Activated CD4-positive, alpha-beta memory T cell treated with anti-CD3 and anti-CD28 coated beads for 36 hours (primary cell): ENCODE results near the gene BCL2A1. TPM values are rescaled to one million over a fixed set of nuclear protein-coding genes. Genes with fewer than 3 reads are reported as not detected.

Experiments
- CTCF ChIA-PET: fragments of 350-600 bp; sonication (Branson Sonifier 250); formaldehyde crosslinking; loops from one replicate; lab custom pipeline; 2021; ENCODE audit warnings: antibody characterized with exemption, inconsistent platforms; lab: Charles Lee
- POLR2A ChIA-PET: fragments of 350-600 bp; sonication (Branson Sonifier 250); formaldehyde crosslinking; loops from one replicate; lab custom pipeline; 2021; ENCODE audit warnings: antibody characterized with exemption; lab: Charles Lee
- DNase-seq: peaks from one replicate; pipeline ENCODE4 v3.0.0-alpha.2; 2020
- H3K27ac Mint-ChIP-seq: one replicate; pipeline ENCODE4 v1.8.0; 2021; ENCODE audit warnings: mixed read lengths
- H3K27me3 Mint-ChIP-seq: one replicate; pipeline ENCODE4 v1.8.0; 2021; ENCODE audit warnings: mixed read lengths
- H3K36me3 Mint-ChIP-seq: one replicate; pipeline ENCODE4 v1.8.0; 2021; ENCODE audit warnings: mixed read lengths
- H3K4me1 Mint-ChIP-seq: one replicate; pipeline ENCODE4 v1.8.0; 2021; ENCODE audit warnings: low read depth, mixed read lengths
- H3K4me3 Mint-ChIP-seq: one replicate; pipeline ENCODE4 v1.8.0; 2021; ENCODE audit warnings: mild to moderate bottlenecking, mixed read lengths
- H3K9me3 Mint-ChIP-seq: one replicate; pipeline ENCODE4 v1.8.0; 2021; ENCODE audit warnings: mixed read lengths
- intact Hi-C: fragments of 100-400 bp; cut with micrococcal nuclease; formaldehyde crosslinking; loops from one replicate; pipeline ENCODE4 v1.15.1; 2023
- total RNA-seq, 2 experiments: library from RNA; stranded (reverse); gene quantifications; one replicate each; pipeline ENCODE4 v1.2.3, GENCODE V29; 2021

BCL2A1 gene
- total RNA-seq, 2 experiments from 2014 or later = 110 to 111 TPM

DNA sequence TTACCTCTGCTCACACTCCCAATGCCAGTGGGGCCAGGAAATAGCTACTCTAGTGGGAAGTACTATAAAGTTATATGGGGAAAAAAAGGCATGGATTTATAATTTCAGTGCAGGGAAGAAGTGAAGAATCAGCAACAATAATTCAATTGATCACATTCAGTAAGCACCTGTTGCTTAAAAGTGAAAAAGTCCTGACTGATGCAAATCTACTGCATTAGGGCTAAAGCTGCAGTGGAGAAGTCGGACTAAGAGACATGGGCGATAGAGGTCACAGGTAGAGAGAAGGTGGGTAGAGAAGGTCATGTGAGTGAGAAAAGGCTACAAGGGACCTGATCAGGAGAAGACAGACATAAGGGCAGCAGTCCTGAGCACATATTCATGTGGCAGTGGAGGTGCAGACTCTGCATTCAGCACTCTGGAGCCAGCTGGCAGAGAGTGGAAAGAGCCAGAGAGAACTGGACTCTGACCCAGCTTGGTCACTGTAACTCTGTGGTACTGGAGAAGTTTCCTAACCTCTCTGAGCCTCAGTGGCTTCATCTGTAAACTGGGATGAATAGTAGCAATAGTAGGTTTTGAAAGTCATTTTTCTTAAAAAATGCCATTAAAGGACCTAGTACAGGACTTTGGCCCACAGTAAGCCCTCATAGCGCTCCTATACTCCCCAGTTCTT is 17.6 kb upstream of the BCL2A1 start:
- H3K9me3 Mint-ChIP-seq = no peaks in the 10 kb centered on the region
- no peaks in the 10 kb centered on the region for H3K36me3 Mint-ChIP-seq
- H3K4me3 Mint-ChIP-seq = no peak overlapping the region
- POLR2A ChIA-PET = no interaction called here
- CTCF ChIA-PET = interaction anchor here (1.0 to 2.4 kb wide), 2 partner anchors 135 to 608 kb away, joined by 6 to 10 read pairs; no protein-coding TSS in a partner anchor
- DNase-seq = no peak
- no peak overlapping the region for H3K27ac Mint-ChIP-seq
- peaks cover 3% of the 10 kb centered on the region for H3K4me1 Mint-ChIP-seq
- no peaks in the 10 kb centered on the region for H3K27me3 Mint-ChIP-seq
- intact Hi-C loops = no loop called here

DNA sequence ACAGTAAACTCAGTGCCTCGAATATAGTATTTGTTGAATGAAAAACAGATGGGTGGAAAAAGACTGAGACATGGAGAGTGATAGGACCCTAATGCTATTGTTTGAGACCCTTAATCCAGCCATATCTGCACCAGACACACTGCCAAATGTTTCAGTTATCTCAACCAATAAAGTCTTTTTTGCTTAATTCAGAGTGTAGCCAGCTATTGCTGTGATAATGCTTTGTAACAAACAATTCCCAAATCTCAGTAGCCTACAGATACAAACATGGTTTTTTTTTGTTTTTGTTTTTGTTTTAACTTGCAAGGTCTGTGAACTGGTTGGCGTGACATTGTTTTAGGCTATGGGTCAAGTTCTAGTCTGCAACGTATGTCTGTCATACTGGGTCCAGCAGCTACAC is 17.0 kb upstream of the BCL2A1 start:
- Mint-ChIP-seq H3K9me3 (no peaks in the 10 kb centered on the region), H3K27me3 (no peaks in the 10 kb centered on the region), H3K4me3 (no peak overlapping the region), H3K4me1 (no peaks in the 10 kb centered on the region), H3K27ac (no peak overlapping the region), H3K36me3 (no peaks in the 10 kb centered on the region)
- CTCF ChIA-PET = interaction anchor here (1.0 to 2.4 kb wide), 2 partner anchors 134 to 608 kb away, joined by 6 to 10 read pairs; no protein-coding TSS in a partner anchor
- intact Hi-C loops = no loop called here
- no peak for DNase-seq
- POLR2A ChIA-PET = no interaction called here

DNA sequence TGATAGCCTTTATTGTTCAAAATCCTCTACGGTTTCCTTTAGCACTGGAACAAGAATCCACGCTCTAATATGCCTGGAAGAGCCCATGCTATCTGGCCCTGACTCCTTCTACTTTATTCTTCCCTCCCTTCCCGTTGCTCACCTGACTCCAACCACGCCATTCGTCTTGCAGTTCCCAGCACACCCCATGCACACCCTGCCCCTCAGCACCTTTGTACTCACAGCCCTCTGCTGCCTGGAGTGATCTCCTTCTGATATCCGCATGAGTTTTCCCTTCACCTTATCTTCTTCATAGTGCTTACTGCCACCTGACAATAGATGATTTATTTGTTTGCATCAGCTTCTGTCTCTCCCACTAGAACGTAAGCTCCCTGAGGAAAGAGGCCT is 16.6 kb upstream of the BCL2A1 start:
- Mint-ChIP-seq H3K27ac (no peak overlapping the region), H3K9me3 (no peaks in the 10 kb centered on the region), H3K4me1 (no peaks in the 10 kb centered on the region), H3K27me3 (no peaks in the 10 kb centered on the region), H3K4me3 (no peak overlapping the region), H3K36me3 (no peaks in the 10 kb centered on the region)
- no peak for DNase-seq
- POLR2A ChIA-PET = no interaction called here
- intact Hi-C loops = no loop called here
- CTCF ChIA-PET = no interaction called here

DNA sequence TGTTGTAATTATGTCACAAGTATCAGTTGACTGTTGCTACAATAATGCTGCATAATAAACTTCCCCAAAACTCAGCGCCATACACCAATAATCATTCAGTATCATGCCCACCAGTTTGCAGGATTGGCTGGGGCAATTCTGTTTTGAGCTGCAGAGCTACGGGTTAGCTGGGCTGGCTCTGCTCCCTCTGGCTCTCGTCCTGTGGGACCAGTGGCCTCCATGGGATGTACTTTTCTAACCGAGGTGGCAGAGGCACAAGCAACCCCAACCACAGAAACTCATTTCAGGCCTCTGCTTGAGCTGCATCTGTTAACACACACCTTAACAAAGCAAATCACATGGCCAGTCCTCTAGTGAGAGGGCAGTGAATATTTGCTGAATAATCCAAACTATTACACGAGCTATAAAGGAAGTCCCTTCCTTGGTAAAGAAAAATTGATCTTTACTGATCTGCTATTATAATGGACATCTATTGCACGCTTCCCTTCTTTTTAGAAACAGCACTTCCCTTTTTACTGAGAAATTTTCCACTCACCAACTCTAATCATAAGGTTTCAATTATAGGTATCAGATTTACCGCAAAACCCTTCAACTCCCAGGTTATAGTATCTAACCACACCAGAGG is 10.9 kb upstream of the BCL2A1 start:
- H3K4me3 Mint-ChIP-seq = no peak overlapping the region
- CTCF ChIA-PET = interaction anchor here (1.4 kb wide), 1 partner anchor 10 kb away, joined by 3 read pairs; no protein-coding TSS in a partner anchor
- no peaks in the 10 kb centered on the region for H3K27me3 Mint-ChIP-seq
- H3K9me3 Mint-ChIP-seq = no peaks in the 10 kb centered on the region
- H3K4me1 Mint-ChIP-seq = peaks cover 36% of the 10 kb centered on the region
- POLR2A ChIA-PET = interaction anchor here (1.1 kb wide), 1 partner anchor 11 kb away, joined by 3 read pairs; the partner anchor contains the start of gene BCL2A1
- no peak overlapping the region for H3K27ac Mint-ChIP-seq
- intact Hi-C loops = no loop called here
- DNase-seq = no peak
- H3K36me3 Mint-ChIP-seq = no peaks in the 10 kb centered on the region

DNA sequence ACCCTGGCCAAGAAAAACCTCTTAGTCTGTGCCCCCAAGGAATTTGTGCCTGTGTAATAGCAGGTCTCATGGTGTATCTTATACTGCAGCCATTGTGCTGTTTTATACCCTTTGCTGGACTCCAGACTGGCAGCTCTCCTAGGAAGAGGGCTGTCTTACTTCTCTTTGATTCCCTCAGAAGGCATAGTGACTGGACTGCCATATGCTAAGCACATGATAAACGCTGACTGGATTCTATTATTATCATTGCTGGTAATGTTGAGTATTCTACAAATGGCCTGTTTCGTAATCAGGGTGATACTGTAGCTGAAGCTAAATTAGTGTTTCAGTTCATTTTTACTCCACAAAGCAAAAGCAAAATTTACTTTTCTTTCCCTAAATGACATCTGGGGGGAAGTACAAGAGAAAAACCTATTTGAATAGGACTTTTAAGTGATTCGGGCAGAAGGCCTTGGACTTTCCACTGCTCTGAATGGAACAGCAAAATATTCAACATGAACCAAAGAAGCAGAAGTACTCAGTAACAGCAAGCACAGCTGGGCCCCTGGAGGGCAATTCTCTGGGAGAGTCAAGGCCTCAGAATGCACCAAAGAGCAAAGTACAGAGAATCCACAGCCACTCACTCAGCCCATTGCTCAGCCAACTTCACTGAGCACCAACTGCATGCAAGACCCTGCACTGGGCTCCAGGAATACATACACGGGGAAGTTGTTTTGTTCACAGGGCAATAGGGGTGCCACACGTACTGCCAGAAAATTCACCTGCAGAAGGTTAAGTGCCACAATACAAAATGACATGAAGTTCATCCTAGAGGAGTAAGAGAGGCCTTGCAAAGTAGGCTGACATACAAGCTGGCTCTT is 7.9 kb upstream of the BCL2A1 start:
- ChIA-PET CTCF (interaction anchor here (0.8 to 2.1 kb wide), 2 partner anchors 14 to 83 kb away, joined by 4 to 8 read pairs; no protein-coding TSS in a partner anchor), POLR2A (interaction anchor here (0.7 to 3.0 kb wide), 2 partner anchors 12 to 81 kb away, joined by 4 to 14 read pairs; no protein-coding TSS in a partner anchor)
- peak overlapping the region; percentile 82 for H3K27ac Mint-ChIP-seq
- H3K27me3 Mint-ChIP-seq = no peaks in the 10 kb centered on the region
- intact Hi-C loops = loop anchor here (1.0 to 10.0 kb wide), 4 partner anchors 8 to 1316 kb away; partner anchors contain the start of genes BCL2A1 and MORF4L1
- H3K4me3 Mint-ChIP-seq = peak overlapping the region; percentile 4
- peak; percentile 44 for DNase-seq
- H3K36me3 Mint-ChIP-seq = no peaks in the 10 kb centered on the region
- H3K9me3 Mint-ChIP-seq = no peaks in the 10 kb centered on the region
- peaks cover 36% of the 10 kb centered on the region for H3K4me1 Mint-ChIP-seq

DNA sequence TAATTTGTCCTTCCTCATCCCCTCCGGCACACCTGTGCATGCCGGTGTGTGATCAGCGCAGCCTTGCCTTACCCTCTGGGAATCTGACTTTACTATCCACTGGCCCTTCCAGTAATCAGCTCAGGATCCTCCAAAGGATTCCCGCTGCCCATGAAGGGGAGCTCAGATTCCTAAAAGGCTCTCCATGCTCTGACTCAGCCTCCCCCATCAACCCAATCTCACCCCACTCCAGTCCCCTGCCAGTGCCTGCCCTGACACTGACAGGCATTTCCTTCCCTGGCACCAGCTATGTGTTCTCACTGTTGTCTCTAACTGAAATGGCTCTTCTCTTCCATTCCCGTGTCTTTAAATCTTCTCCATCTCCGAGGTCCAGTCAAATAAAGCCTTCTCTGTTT is 7.3 kb upstream of the BCL2A1 start:
- ChIA-PET POLR2A (interaction anchor here (3.0 kb wide), 1 partner anchor 11 kb away, joined by 14 read pairs; no protein-coding TSS in a partner anchor), CTCF (interaction anchor here (0.8 to 2.1 kb wide), 2 partner anchors 14 to 82 kb away, joined by 4 to 8 read pairs; no protein-coding TSS in a partner anchor)
- Mint-ChIP-seq H3K27me3 (no peaks in the 10 kb centered on the region), H3K9me3 (no peaks in the 10 kb centered on the region), H3K36me3 (no peaks in the 10 kb centered on the region), H3K27ac (peak overlapping the region; percentile 82), H3K4me3 (no peak overlapping the region), H3K4me1 (peaks cover 43% of the 10 kb centered on the region)
- intact Hi-C loops = loop anchor here (2.0 to 10.0 kb wide), 3 partner anchors 15 to 1317 kb away; partner anchors contain the start of gene MORF4L1
- DNase-seq = no peak

DNA sequence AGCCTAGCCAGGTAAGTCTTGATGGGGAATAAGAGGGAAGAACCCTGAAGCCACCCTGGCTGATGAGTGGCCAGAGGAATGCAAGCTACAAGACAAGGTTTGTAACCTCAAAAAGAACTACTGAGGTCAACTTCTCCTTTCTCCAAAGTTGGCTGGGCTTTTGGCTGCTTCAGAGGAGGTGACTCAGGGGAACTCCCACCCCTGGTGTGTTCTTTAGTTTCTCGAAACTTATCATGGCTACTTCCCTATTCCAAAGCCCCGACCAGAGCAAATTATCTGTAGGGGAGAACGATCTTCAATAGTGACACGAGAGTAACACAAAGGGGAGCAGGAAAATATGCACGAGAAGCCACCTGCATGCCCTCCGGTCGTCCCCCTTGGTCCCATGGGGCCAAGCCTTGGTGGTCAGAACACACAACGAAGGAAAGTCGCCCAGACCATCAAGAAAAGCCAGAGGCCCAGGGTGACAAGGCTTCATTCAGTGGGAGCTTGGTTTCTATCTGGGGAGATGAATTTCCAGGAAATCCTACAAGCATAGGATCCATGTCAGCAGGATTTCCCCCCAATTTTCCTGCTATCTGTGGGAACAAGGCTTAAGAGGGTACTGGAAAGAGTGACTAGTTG is 6.5 kb upstream of the BCL2A1 start:
- ChIA-PET POLR2A (interaction anchor here (3.0 kb wide), 1 partner anchor 10 kb away, joined by 14 read pairs; no protein-coding TSS in a partner anchor), CTCF (no interaction called here)
- Mint-ChIP-seq H3K4me3 (no peak overlapping the region), H3K27me3 (no peaks in the 10 kb centered on the region), H3K36me3 (no peaks in the 10 kb centered on the region), H3K9me3 (no peaks in the 10 kb centered on the region), H3K27ac (peak overlapping the region; percentile 82), H3K4me1 (peaks cover 49% of the 10 kb centered on the region)
- no peak for DNase-seq
- intact Hi-C loops = loop anchor here (2.0 to 10.0 kb wide), 3 partner anchors 15 to 1317 kb away; partner anchors contain the start of gene MORF4L1

DNA sequence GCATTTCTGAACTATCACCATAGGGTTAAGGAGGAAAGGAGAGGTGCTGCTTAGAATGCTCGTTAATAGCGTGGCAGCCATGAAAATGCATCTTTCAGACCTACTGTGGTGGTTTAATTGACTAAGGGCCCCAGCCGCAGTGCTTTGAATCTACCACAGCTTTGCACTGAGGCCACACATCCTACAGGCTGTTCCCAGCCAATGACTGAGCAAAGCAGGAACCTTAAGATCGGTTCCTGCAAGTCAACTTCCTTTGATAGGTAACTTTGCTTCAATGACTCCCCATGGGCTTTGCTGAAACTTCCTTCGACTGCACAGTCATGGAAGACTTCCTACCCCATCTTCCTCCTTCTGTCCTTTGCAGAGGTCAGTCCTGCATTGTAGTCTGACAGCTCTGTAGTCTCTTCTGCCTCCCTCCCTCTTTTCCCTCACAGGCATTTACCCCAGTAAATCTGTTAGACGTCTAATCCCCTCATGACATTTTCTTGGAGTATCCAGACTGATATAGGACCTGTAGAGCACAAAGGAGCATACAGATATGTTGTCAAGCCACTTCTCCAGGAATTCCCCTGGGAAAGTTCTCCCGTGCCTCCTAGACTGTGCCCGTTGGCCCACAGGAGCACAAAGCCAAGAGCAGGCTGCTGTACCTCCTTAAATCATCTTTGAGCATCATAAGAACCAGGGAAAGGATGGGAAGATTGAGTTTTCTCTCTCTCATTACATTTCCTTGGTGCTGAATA is 2.6 kb upstream of the BCL2A1 start:
- CTCF ChIA-PET = interaction anchor here (1.2 kb wide), 1 partner anchor 120 kb away, joined by 6 read pairs; no protein-coding TSS in a partner anchor
- Mint-ChIP-seq H3K4me1 (peaks cover 43% of the 10 kb centered on the region), H3K27me3 (no peaks in the 10 kb centered on the region), H3K36me3 (peaks cover 9% of the 10 kb centered on the region), H3K9me3 (no peaks in the 10 kb centered on the region), H3K27ac (peak overlapping the region; percentile 64), H3K4me3 (peak overlapping the region; percentile 5)
- POLR2A ChIA-PET = interaction anchor here (0.8 to 1.0 kb wide), 2 partner anchors 75 to 87 kb away, joined by 3 read pairs; no protein-coding TSS in a partner anchor
- peak; percentile 79 for DNase-seq
- intact Hi-C loops = loop anchor here (10.0 kb wide), 2 partner anchors 1099 to 1321 kb away; partner anchors contain the start of gene MORF4L1

DNA sequence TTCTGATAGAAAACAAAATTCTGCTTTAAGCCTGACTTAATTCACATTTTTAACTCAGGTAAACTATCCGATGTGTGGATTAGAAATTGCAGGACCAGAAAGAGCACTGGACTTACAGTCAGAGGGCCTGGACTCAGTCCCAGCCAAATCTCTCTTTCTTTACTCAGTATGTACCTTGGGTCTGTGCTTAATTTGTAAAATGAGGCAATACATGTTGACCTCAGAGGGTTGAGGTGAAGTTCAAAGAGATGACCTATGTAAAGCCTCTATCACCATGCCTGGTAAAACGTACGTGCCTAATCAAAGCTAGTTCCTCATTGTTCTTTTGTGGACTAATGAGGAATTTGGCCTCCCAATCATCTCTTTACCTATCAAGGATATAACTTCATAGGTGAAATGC is 1.9 kb upstream of the BCL2A1 start:
- CTCF ChIA-PET = interaction anchor here (1.2 kb wide), 1 partner anchor 119 kb away, joined by 6 read pairs; no protein-coding TSS in a partner anchor
- POLR2A ChIA-PET = interaction anchor here (0.8 to 1.0 kb wide), 2 partner anchors 75 to 87 kb away, joined by 3 read pairs; no protein-coding TSS in a partner anchor
- peak overlapping the region; percentile 5 for H3K4me3 Mint-ChIP-seq

DNA sequence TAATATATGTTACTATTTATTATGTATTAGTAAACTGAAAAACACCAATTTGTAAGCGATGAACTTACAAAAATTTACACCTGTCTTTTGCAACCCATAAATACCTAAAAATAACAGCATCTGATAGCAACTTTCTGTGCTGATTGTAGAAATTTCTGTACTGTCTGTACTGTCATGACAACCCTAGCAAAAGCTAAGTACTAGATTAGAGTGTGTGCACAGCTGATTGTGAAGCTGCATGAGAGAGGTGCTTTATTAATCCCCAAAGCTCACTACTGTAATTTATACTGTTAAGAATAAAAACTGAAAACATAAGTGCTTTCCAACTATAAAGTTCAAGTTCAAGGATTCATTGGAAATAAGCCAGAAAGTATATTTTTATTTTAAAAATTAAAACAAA is 815 bp downstream of the BCL2A1 start:
- peaks cover 33% of the 10 kb centered on the region for H3K36me3 Mint-ChIP-seq
- H3K9me3 Mint-ChIP-seq = no peaks in the 10 kb centered on the region
- POLR2A ChIA-PET = interaction anchor here (0.8 to 7.5 kb wide), 4 partner anchors 47 to 90 kb away, joined by 3 to 126 read pairs (median 36); partner anchors contain the start of genes MTHFS and ZFAND6
- CTCF ChIA-PET = interaction anchor here (1.3 kb wide), 1 partner anchor 63 kb away, joined by 3 read pairs; no protein-coding TSS in a partner anchor
- intact Hi-C loops = loop anchor here (2.0 to 10.0 kb wide), 4 partner anchors 89 to 1325 kb away; partner anchors contain the start of genes FAH, MORF4L1 and ZFAND6
- H3K4me3 Mint-ChIP-seq = peak overlapping the region; percentile 96
- DNase-seq = no peak
- peak overlapping the region; percentile 99 for H3K27ac Mint-ChIP-seq
- no peaks in the 10 kb centered on the region for H3K27me3 Mint-ChIP-seq
- H3K4me1 Mint-ChIP-seq = peaks cover 55% of the 10 kb centered on the region

More for the DNA sequence above, 1.9 kb upstream of the BCL2A1 start:
- Mint-ChIP-seq H3K27ac (peak overlapping the region; percentile 64), H3K9me3 (no peaks in the 10 kb centered on the region), H3K4me1 (peaks cover 41% of the 10 kb centered on the region), H3K27me3 (no peaks in the 10 kb centered on the region), H3K36me3 (peaks cover 16% of the 10 kb centered on the region)
- intact Hi-C loops = loop anchor here (10.0 kb wide), 2 partner anchors 1098 to 1322 kb away; partner anchors contain the start of gene MORF4L1
- DNase-seq = no peak
